ENCODE data around the gene SNAI1.

- TF ChIP-seq POLR2A (IDR thresholded peaks at IDR 0.05; ENCODE audit: low read depth, low read length) (no peak), CTCF (IDR thresholded peaks at IDR 0.05; ENCODE audit: extremely low read depth in 1 of 2, insufficient read depth in 1 of 2, low read depth in 1 of 2, low read length in 2 of 2) (no peak), EZH2 (IDR thresholded peaks at IDR 0.05; ENCODE audit: borderline replicate concordance, low read depth, low read length, severe bottlenecking) (no peak), POLR2AphosphoS5 (IDR thresholded peaks at IDR 0.05; ENCODE audit: insufficient read depth, low read depth, low read length) (no peak), MAX (IDR thresholded peaks at IDR 0.05; ENCODE audit: insufficient read depth, insufficient read length) (no peak), MYC (IDR thresholded peaks at IDR 0.05; ENCODE audit: low read depth, low read length) (no peak)
These were observed 55.4 kb downstream of the SNAI1 start for GRCh38 chr20:50038169-50038568.
